AG09309 (cell line): ENCODE data around the gene RNF208.

Experiments used
- DNase-seq: peaks from one replicate; pipeline ENCODE4 v3.0.0-alpha.2; 2010; ENCODE audit warnings: low read depth
- H3K4me3 ChIP-seq: 2 replicates; pipeline ENCODE4 v1.5.1; 2011; ENCODE audit warnings: mild to moderate bottlenecking, low read depth, low read length, moderate library complexity; ENCODE audit not compliant: control insufficient read depth
- CTCF ChIP-seq: IDR thresholded peaks from 2 replicates; pipeline ENCODE4 v1.5.1; 2011; ENCODE audit warnings: mild to moderate bottlenecking, low read depth, low read length, inconsistent platforms; ENCODE audit not compliant: insufficient read depth, control insufficient read depth; ENCODE audit errors: missing control alignments

The RNF208 gene

GRCh38 chr9:137214620-137215019, 7.4 kb downstream of the RNF208 start:
- no peak for TF ChIP-seq CTCF
- no peak overlapping the region for H3K4me3 ChIP-seq
- DNase-seq = no peak

GRCh38 chr9:137213160-137214060, 8.6 kb downstream of the RNF208 start:
- DNase-seq = no peak
- H3K4me3 ChIP-seq = no peak overlapping the region
- TF ChIP-seq CTCF = peak; percentile 7

GRCh38 chr9:137212520-137212919, 9.5 kb downstream of the RNF208 start:
- DNase-seq = no peak
- TF ChIP-seq CTCF = no peak
- no peak overlapping the region for H3K4me3 ChIP-seq

GRCh38 chr9:137211532-137211931, 10.5 kb downstream of the RNF208 start:
- TF ChIP-seq CTCF = no peak
- DNase-seq = no peak
- H3K4me3 ChIP-seq = no peak overlapping the region

- DNase-seq = no peak
- TF ChIP-seq CTCF = no peak
- peak overlapping the region; percentile 81; the same call in 1 of the 2 replicates for H3K4me3 ChIP-seq
Observed at GRCh38 chr9:137206602-137207001, 15.4 kb downstream of the RNF208 start.

- H3K4me3 ChIP-seq = peak within 1 kb of the TSS; percentile 81
- no peak for DNase-seq
- no peak for TF ChIP-seq CTCF
Observed at GRCh38 chr9:137205126-137206069, 16.6 kb downstream of the RNF208 start, which contains the start of the genes NDOR1 and TMEM203. NDOR1 (plus strand) TSS chr9:137205700; CDS start chr9:137205778, 78 bp downstream. TMEM203 (minus strand) TSS chr9:137205648; CDS start chr9:137205414, 234 bp downstream.
